Measurements from ENCODE around the gene KRT34.
"Not testable (repeated sequence)": the region's sequence is repeated elsewhere in the genome, so short reads cannot be mapped to it uniquely, and the experiment has no call there.

KRT34 gene

DNA sequence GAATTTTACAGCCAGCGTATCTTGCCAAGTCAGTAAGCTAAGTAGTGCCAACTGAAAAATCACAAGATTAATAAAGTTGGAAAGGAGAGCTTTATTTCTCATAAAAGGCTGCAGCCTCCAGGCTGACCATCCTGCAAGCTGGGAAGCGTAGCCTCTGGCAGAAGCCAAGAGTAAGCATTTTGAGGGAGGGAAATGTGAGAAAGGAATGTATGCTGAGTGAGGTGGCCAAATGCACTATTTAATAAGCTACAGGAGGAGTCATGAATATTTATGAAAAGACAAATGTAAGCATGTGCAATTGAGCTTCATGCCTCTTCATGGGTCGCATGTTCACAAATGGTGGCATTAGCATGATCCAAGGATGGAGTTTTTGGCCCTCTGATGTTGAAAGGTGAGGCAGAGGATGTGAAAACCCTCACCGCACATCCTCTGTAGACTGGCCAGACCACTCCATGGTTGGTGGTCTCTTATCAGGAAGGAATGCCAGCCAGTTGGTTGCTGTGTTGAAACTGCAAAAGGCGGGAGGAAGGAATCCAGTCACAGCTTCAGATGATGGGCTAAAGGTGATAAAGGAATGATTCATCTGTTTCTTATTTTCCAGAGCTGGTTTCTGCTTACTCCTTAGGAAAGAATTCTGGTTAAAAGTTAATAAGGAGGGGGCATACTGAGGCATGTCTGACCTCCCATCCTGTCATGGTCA lies 21.7 kb downstream of the KRT34 start:
- DNase-seq, result no peak

DNA sequence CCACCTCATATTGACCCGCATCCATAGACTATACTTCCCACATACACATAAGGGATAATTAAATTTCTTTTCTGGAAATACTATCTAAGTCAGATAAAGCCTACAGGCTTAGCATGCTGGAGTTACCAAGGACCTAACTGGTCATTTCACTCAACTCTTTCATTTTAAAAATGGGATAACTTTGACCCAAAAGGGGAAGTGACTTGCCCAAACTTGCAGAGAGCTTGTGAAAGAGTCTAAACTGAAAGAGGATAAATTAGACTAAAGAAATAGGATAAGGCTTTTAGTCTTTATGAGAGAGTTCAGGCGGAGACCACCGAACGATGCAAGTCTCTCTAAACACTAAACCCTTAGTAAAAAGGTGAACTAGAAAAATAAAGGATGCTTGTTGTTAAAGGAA lies 27.6 kb downstream of the KRT34 start:
- no peak for DNase-seq

DNA sequence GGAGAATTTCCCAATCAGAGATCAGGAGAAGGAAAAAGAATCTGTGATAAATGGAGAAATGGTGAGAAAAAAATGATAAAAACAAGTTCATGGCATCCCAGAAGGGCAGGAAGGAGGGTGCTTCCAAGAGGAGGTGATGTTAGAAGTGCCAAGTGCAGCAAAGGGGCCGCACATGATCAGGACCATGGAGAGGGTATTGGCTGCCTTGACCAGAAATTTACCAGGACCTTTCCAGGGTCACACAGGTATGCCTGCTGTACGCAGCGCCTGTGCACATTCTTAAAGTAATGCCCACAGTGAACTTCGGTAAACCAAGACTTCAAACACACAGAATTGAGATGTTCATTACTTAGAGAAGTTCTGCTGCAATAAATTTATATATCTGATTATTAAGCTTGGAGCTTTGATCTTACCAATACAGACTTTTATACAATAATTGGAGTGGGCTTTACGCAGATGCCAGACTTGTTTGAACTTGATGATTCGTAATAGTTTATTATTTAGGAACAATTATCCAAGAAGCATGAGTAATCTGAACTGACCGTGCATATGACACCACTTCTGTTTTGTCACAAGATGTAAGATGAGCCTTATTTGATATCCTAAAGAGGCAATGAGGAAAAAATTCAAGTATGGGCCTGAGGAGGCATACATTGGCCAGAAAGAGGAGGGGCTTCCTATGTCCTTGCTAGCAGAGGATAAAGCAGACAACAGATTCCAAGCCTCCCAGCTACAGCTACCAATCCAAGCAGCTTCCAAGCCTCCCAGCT lies 29.3 kb downstream of the KRT34 start:
- no peak for DNase-seq

DNA sequence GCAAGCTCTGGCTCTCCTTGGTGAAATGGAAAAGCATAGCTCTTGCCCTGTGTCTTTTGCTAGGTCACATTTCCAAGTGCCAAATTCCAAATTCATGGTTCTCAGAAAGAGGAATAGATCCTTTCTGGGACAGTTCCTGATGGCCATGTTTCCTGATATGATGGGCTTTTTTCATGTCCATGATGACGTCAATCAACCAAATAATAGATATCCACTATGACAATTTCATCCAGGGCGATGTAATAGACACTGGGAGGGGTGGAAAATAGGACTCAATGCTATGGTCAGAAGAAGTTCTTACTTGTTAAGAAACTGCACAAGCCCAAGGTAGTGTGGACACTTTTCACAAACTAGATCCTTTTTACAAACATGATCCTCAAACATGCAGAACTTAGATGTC lies 30.9 kb downstream of the KRT34 start:
- no peak for DNase-seq

DNA sequence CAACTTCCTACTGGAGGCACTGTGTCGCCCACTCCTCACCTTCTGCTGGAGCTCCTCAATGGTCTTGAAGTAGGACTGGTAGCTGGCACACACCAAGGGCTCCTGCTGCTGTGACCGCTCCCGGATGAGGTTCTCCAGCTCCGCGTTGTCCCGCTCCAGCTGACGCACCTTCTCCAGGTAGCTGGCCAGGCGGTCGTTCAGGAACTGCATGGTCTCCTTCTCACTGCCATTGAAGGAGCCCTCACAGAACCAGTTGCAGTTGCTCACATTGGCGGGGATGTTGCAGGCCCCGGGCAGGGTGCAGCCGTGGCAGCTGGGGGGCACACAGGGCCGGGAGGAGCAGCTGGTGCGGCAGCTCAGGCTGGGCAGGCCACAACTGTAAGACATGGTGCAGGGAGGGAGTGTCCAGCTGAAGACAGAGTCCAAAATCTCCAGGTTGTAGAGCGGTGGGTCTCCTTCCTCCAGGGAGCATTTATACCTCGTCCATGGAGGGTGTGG lies 31.7 kb downstream of the KRT34 start, which contains the start of gene KRT33A:
TSS of gene KRT33A (minus strand) at position 448 of the 498 bp plus-strand sequence. CDS start at position 387, 61 bp downstream.
- DNase-seq, result not testable (repeated sequence)

DNA sequence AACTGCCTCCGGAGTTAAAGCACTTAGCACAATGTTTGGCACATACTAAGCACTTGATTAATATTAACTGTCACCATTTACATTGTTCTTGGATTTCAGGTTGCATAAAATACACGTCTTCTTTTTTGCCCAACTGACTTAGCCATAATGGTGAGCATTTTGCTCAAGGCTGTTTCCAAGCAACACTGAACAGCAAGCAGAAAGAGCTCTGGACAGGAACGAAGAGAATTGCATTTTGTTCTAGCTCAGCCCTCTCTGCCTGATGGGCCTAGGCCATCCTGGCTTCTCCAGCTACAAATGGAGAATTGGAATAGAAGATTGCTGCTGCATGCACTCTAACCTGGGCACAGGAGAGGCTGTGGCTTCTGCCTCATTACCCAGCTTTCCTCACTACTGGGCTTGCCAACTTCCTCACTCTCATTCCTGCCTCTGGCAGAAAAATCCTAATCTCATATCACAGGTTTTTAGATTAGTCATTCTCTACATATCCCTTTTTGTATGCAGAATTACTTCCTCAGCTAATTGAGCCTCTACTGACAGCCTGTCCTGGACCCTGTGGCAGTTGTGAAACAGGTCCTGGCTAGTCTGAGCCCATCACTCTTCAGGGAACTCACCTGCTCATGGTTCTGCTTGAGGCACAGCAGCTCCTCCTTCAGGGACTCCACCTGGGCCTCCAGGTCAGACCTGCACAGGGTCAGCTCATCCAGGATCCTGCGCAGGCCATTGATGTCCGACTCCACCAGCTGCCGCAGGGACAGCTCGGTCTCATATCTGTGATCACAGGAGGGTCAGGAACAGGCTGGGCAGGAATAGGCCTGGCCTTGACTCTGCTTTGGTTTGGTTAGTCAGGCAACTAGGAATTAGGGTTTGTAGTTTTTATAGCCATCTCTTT lies 34.0 kb downstream of the KRT34 start:
- no peak for DNase-seq

DNA sequence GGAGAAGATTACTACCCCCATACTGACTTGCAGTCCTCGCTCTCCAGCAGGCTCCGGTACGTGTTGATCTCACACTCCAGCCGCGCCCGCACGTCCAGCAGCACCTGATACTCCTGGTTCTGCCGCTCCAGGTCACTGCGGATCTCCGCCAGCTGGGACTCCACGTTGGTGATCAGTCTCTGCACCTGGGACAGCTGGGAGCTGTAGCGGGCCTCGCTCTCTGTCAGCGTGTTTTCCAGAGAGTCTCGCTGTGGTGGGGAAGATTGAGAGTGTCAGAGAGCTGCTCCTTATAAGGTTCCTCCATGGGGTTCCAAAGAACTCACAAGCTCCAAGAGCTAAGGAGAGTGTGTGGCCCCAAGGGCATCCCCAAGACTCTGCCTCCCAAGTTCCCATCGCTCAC lies 35.7 kb downstream of the KRT34 start:
- not testable (repeated sequence) for DNase-seq

DNA sequence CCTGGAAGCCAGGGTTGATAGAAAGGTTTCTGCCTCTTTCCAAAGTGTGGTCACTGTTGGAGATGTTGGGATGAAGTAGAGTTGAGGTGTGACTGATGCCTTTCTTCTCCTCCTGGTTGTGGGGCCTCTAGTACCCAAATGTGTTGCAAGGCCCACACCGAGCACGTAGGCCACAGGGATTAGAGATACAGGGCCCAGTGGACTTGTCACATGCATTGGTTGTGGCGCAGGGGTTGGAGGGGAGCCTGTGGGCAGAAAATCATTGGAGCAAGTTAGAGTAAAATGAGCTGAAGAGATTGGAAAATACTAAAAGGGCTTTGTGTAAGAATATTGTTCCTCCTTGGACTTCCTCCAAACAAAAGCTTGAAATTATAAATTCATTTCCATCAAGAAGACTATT lies 36.1 kb downstream of the KRT34 start:
- DNase-seq, result no peak

DNA sequence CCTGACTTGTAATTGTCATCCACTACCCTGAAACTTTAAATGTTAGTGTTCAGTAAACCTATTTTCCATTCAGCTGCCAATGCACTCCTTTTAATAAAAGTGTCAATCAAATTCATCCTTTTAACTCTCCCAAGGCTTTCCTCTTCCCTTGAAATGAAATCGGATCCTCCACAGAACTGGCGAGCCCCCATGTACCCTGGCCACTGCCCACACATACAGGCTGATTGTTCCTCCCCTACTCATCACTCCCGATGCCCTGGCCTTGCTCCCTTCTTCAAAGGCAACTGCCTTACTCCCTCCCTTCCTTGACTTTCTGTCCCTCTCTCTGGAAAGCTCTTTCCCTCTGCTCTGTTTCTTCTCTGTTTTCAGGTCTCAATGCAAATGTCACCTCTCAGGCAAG lies 39.1 kb downstream of the KRT34 start:
- DNase-seq, result no peak

DNA sequence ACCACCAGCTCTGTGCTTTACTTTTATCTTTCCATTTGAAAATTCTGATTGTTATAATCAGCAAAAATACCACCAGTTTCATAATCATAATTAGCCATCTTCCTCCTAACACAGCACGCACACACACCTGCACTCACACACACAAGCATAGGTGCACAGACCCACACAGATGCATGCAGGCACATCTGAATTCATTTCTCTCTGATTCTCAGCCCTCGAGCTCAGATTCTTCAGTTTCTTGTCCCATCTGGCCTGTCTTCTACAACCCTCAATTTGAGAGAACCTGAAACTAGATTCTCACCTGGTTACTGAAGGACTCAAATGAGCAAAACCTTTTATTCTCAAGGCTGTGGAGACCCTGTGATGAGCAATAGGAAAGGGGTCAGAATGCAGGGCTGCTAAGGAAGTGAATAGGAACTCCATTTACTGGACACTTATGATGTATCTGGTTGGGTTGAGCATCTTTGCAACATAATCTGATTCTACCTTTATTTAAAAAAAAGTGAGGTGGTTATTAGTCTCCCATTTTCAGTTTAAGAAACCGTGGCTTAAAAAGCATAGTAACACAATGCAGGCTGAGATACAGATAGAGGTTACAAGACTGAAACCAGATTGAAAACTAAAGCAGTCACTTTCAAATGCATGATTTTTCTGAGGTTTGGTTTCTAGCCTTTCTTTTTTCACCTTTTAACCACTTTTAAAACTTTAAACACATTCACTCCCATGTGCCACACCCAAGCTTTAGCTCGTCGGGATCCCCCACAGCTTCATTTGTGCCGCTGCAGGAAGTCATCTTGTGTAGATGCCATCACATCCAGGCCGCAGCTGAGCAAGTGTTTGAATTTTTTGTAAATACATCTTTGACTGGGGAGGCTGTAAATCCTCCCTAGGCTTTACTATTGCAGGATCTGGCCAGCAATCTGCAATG lies 40.9 kb downstream of the KRT34 start:
- no peak for DNase-seq

DNA sequence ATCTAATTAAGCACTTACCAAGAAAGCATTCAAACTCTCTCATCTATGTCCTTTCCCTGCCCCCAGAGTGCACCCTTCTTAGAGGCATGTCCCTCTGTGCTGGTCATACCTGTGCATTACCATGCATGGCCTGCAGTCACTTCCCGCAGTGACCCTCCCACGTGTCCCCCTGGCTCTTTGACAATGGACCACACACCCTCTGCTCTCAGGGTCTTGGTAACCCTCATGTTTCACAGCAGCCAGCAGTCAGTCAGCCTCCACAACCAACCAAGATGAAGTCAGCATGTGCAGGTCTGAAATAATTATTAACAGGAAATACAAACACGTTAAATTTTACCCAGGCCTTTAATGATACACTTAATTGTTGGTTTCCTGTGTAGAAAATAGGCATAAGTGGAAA lies 41.6 kb downstream of the KRT34 start:
- no peak for DNase-seq

DNA sequence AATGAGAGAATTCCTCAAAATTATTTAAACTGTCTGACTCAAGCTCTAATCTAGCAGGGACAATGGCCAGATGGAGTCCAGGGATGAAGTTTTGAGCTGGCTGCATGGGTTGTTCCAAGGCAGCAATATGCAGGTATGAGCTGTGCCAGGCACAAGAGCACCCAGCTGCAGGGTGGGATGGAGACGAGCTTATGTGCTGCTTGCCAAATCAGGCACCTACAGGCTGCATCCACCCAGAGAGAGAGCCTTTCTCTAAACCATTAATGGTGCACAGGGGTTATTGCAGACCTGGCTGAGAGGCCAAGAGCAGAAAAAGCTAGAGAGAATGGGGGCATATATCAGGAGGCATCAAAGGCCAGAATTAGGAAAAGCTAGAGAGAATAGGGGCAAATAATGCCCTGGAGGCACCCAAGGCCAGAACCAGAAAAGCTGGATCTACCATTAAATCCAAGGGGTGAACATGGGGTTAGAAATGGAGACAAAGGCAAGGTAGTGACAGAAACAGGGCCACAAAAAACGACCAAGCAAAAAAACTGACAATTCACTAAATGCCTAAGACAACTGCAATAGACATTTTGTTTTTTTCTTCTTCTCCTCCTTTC lies 42.4 kb downstream of the KRT34 start:
- DNase-seq, result no peak

DNA sequence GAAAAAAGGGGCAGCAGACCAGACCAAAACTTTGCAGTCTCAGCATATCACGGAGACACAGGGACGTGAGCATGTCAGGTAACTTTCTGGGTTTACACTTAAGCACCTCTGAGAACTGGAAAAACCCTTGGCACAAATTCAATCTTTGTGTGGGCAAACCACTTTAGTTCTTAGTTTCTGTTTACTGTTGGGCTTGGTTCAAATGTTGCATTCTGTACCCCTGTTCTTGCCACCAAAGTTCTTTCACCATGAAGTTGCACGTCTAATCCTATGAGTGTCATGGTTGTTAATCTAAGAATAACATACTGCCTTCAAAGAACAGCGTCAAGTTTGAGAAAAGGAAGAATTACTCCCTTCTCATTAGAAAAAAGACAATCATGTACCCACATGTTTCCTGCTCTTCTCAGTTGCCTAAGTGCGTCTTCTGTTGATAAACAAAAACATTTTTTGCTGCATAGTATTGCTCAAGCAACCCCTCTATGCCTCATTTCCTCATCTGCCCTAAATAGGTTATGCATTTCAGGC lies 43.1 kb downstream of the KRT34 start:
- DNase-seq, result no peak

DNA sequence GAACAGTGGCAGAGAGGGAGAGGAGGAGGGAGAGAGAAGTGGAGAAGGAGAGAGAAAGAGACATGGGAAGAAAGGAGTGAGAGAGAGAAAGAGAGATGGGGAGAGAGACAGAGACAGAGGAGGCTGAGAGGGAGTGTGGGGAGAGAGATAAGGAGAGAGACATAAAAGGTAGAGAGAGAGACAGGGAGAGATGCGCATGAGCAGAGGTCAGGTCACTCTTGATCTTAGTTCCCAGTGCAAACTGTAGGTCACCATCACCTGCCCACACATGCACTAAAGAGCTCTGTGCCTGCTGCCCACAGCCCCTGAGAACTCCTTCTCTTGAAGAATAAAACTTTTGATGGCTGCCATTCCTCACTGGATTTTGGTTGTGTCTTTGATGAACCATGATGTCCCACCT lies 46.4 kb downstream of the KRT34 start:
- DNase-seq, result no peak

DNA sequence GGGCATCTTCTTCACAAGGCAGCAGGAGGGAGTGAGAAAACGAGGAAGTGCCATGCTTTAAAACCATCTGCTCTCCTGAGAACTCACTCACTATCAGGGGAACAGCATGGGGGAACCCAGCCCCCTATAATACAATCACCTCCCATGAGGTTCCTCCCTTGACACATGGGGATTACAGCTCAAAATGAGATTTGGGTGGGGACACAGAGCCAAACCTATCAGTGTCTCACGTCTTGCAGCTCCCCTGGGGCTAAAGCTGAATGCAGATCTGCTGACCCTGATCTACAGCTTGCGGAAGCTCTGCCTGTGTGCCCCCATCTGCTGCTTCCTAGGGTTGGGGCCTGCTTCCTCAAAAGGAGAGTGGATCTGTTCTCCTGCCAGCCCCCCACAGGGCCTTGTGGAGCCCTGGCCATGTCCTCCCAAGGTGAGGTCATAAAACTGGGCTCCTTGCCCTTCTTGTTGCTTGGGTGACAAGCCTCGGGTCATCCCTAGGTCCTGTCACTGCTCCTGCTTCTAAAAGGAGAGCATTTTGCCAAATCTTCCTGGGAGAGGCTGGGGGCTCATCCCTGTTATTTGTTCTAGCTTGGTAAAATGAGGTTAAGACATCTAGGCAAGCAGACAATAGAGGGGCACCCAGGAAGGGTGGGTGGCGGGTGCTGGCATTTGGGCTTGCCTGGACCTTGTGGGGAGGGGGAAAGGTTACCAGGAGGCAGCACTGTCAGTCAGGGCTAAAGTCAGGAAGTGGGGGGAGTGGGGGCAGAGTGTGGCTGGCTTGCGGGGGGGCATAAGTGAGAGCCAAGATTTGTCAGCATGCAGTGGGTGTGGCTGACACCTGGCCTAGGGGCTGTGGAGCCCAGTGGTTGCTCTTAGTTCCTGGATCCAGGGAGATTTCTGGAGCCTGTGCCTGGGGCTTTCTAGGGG lies 47.5 kb downstream of the KRT34 start:
- no peak for DNase-seq

DNA sequence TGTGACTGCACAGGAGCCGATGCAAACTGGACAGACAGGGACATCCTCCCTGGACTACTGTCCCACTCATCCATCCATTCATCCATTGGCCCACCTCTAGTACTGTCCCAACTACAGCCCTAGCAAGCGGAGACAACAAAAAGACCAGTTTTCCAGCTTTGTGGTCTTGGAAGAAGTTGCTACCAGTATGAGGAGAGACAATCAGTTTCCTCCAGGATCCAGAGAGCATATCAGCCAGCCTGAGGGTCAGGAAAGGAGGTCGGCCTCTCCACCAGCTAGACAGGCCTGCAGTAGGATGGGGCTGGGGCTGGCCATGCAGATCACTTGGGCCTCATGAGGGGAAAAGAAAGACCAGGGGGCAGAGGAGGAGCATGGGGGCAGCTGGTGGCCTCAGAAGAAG lies 48.3 kb downstream of the KRT34 start:
- no peak for DNase-seq

DNA sequence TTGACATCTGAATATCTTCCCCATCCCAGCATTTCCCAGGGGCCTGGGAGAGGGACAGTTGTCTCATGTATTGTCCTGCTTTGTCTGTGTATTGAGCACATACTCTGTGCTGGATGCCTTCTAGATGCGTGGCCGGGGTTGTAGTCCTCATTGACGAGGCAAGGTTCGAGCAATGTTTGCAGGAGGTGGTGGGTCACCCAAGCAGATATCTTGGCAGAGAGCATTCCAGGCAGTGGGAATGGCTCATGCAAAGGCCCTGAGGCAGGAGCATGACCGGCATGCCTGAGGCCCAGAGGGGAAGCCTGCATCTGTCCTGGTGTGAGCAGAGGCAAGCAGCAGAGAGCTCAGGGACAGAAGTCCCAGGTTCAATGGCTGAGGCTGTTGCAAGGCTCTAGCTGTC lies 49.0 kb downstream of the KRT34 start:
- no peak for DNase-seq

DNA sequence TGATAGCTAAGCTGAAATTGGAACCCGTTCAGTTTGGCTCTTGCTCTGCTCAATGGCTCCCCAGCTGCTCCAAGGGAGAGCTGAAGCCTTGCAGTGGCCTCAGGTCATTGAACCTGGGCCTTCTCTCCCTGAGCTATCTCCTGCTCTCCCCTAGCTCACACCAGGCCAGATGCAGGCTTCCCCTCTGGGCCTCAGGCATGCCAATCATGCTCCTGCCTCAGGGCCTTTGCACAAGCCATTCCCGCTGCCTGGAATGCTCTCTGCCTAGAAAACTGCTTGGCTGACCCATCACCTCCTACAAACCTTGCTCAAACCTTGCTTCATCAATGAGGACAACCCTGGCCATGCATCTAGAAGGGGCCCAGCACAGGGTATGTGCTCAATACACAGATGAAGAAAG lies 49.9 kb downstream of the KRT34 start:
- no peak for DNase-seq

DNA sequence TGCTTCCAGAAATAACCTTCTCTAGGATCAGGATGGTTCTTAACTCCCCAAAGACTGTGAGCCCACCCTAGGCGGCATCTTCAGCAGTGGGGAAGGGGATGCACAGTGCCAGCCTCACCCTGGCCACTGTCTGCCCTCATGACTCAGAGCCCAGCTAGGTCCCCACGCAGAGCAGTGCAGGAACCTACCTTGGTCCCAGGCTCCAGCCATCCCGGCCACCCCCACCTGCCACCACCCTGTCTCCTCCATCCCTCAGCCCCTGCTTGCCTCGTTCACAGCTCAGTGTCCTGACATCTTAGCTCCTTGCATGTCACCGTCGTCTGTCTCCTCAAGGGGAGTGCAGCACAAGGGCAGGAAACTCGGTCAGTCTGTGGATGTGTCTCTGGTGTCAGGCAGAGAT lies 50.5 kb downstream of the KRT34 start:
- no peak for DNase-seq

DNA sequence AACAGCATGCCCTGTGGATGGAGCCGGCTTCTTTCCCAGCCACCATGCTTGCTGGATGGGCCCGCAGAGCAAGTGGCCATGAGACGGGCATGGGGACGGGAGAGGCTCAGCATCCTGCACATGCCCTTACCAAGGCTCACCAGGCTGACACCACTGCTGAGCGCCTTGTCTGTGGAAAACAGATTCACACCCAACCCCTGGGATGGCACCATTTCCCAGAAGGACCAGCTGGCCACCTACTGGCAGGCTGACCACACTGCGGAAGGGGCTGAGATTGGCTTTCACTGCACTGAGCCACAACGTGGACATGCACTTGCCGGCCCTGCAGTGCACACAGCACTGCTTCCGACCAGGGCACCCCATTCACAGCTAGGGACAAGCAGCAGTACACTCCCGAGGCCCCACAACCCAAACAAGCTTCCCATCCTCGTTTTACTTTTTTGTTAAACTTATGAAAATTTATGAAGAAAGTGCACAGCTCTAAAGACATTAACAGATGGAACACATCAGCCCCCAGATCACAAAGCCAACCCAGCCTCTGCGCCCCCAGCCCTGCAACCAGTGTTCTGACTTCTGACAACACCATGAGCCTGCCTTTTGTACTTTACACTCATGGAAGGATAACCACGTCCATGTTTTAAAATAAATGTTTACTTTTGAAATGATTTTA lies 52.7 kb downstream of the KRT34 start:
- DNase-seq, result peak; percentile 1

Data from NCI-H526 treated with DMSO at 0.1 percent for 48 hours (cell line).